ENCODE results near the gene ZNF324B. TPM values are rescaled to one million over a fixed set of nuclear protein-coding genes. Genes with fewer than 3 reads are reported as not detected.
A peak's percentile ranks its signal among the peaks of the same experiment; 100 is the strongest.
"Not testable (repeated sequence)": the region's sequence is repeated elsewhere in the genome, so short reads cannot be mapped to it uniquely, and the experiment has no call there.

Gene ZNF324B
- total RNA-seq (2021; fragmentation: NEBNext Ultra II Directional; extraction: Animal tissue kit (Norgen Biotek cat#: 25700)), result 1 to 10 TPM; 3.8 to 5.9 (median 4.7) TPM
- long read RNA-seq, partial matches to known transcripts, result 0 of 3 reads
- long read RNA-seq, other reads (novel, unspliced or antisense), result 0 of 3 reads

DNA sequence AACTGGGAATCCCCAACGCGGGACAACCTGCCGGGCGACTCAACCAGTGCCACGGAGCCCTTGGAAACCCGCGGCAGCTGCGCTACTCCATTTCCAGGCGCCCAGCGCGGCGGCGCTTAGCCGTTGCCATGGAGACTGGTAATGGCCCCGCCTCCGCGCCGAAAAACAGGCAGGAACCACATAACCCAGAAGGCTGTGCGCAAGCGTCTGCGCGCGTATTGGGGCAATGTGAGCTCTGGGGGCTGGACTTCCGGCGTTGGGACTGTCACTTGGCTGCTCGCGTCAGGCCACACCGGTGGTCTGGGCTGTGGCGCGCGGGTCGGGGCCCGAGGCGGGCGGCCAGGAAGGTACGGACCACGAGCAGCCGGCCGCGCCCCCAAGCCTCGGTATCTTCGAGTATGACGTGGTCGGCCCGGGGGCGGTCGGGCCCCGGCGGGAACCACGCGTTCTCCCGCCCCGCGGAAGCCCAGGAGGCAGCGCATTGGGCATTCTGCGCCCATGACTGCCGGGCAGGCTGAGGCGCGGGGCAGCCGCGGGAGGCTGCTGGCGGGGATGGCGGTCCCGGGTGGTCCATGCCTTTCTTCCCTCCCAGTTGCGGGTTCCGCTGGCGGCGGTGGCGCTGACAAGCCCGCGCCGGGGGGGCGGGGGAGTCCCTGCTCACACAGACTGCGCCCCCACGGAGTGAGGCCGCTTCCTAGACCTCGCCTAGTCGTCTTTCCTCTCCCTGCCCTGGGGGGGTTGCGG is at the start of gene ZNF324B:
Gene ZNF324B, plus strand, starts transcription at position 265 of the 744 bp plus-strand sequence. CDS start 2,080 bp downstream, outside the sequence.
- TF ChIP-seq, protein P1, sequence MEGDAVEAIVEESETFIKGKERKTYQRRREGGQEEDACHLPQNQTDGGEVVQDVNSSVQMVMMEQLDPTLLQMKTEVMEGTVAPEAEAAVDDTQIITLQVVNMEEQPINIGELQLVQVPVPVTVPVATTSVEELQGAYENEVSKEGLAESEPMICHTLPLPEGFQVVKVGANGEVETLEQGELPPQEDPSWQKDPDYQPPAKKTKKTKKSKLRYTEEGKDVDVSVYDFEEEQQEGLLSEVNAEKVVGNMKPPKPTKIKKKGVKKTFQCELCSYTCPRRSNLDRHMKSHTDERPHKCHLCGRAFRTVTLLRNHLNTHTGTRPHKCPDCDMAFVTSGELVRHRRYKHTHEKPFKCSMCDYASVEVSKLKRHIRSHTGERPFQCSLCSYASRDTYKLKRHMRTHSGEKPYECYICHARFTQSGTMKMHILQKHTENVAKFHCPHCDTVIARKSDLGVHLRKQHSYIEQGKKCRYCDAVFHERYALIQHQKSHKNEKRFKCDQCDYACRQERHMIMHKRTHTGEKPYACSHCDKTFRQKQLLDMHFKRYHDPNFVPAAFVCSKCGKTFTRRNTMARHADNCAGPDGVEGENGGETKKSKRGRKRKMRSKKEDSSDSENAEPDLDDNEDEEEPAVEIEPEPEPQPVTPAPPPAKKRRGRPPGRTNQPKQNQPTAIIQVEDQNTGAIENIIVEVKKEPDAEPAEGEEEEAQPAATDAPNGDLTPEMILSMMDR (IDR thresholded peaks at IDR 0.05), result no peak; the same call in 1 of the 2 replicates
- H3K36me3 Mint-ChIP-seq (ENCODE audit: low read depth), result peaks cover 28% of the 10 kb centered on the region
- peak within 1 kb of the TSS; percentile 88 for H3K4me3 Mint-ChIP-seq
- peak; percentile 92 for DNase-seq
- H3K27ac Mint-ChIP-seq, result peak within 1 kb of the TSS; percentile 48
- peaks cover 7% of the 10 kb centered on the region for H3K27me3 Mint-ChIP-seq (ENCODE audit: insufficient read depth)
- peaks cover 25% of the 10 kb centered on the region for H3K4me1 Mint-ChIP-seq (ENCODE audit: low read depth)
- peaks cover 27% of the 10 kb centered on the region for H3K9me3 Mint-ChIP-seq

DNA sequence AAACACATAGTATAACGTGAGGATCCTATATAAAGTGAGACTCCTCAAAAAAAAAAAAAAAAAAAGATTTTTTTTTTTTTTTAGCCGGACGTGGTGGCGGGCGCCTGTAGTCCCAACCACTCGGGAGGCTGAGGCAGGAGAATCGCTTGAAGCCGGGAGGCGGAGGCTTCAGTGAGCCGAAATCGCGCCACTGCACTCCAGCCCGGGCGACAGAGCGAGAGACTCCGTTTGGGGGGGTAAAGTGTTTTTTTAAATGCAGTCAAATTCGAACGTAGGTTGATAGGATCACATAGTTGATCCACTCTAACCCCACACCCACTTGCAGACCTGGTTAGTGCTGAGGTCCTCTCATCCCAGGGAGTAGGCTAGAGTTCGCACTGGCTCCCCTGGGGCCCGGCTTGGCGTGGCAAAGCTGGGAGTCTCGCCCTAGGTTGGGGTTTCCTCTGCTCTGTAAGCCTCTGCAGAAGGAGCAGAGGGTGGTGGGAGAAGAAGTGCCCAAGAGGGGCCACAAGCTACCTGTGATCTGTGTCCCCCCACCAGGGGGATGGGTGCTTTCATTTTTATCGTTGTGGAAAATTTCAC is 49.5 kb upstream of the ZNF324B start:
- Mint-ChIP-seq H3K36me3 (ENCODE audit: low read depth) (peaks cover 7% of the 10 kb centered on the region), H3K4me1 (ENCODE audit: low read depth) (peaks cover 18% of the 10 kb centered on the region), H3K9me3 (no peaks in the 10 kb centered on the region), H3K27ac (peak overlapping the region; percentile 89; the same call in 1 of the 2 replicates), H3K4me3 (peak overlapping the region; percentile 91), H3K27me3 (ENCODE audit: insufficient read depth) (peaks cover 4% of the 10 kb centered on the region)
- DNase-seq, result no peak
- TF ChIP-seq, protein P1 (IDR thresholded peaks at IDR 0.05), result 0 out of 2 replicates have a peak, but pooled peaks have one; percentile 21

DNA sequence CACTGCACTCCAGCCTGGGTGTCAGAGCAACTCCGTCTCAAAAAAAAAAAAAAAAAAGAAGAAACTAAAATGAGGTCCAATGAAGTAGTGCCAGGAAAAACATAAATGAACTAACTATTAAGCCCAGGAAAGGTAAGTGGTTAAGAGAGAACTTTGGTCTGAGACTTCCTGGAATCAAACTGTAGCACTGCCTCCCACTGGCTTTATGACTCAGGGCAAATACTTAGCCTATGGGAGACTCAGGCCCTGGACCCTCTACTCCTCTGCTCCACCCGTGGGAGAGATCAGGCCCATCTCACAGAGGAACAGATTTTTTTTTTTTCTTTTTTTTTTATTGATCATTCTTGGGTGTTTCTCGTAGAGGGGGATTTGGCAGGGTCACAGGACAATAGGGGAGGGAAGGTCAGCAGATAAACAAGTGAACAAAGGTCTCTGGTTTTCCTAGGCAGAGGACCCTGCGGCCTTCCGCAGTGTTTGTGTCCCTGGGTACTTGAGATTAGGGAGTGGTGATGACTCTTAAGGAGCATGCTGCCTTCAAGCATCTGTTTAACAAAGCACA is 47.4 kb upstream of the ZNF324B start:
- not testable (repeated sequence) for H3K9me3 Mint-ChIP-seq; DNase-seq; H3K27ac Mint-ChIP-seq; H3K27me3 Mint-ChIP-seq (ENCODE audit: insufficient read depth); H3K4me3 Mint-ChIP-seq
- H3K4me1 Mint-ChIP-seq (ENCODE audit: low read depth), result peaks cover 29% of the 10 kb centered on the region
- peaks cover 11% of the 10 kb centered on the region for H3K36me3 Mint-ChIP-seq (ENCODE audit: low read depth)

DNA sequence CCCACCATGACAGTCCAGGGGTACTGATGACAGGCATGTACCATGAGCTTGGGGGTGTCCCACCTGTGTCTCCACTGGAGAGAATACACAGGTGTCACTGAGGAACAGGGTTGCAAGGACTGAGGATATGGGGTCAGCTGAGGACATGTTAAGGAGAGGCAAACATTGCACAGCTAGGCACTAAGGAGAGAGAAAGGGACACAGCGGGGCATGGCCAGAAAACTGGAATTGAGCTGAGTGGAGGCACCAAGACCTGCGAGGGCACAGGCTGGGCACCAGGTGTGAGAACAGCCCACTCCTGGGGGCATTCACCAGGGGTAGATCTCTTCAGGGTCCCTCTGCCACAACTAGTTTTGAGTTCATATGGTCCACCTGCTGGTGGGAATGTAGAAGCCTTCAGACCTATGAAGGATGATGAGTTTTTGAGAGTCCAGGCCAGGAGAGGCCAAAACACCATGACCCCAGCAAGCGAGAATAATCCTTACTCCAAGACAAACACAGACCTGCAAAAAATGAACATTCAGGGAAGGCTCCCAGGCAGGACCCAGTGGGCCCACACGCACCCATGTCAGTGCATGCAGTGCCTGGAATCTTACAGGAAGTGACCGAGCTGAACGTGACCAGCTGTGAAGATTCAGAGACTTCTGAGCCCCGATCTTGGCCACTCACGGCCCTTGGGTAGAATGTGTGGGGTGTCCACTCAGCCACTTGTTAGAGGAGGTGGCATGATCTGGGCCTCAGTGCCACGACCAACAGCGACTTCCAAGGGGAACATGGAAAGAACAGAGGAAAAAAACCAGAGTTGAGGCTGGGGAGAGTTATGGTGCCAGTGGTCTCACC is 44.4 kb upstream of the ZNF324B start:
- peaks cover 11% of the 10 kb centered on the region for H3K36me3 Mint-ChIP-seq (ENCODE audit: low read depth)
- peaks cover 5% of the 10 kb centered on the region; the same call in 1 of the 2 replicates for H3K27me3 Mint-ChIP-seq (ENCODE audit: insufficient read depth)
- H3K4me3 Mint-ChIP-seq, result peak overlapping the region; percentile 92
- peak overlapping the region; percentile 90 for H3K27ac Mint-ChIP-seq
- no peaks in the 10 kb centered on the region; the same call in 1 of the 2 replicates for H3K9me3 Mint-ChIP-seq
- DNase-seq, result no peak
- H3K4me1 Mint-ChIP-seq (ENCODE audit: low read depth), result peaks cover 28% of the 10 kb centered on the region
- TF ChIP-seq, protein P1 (IDR thresholded peaks at IDR 0.05), result peak; percentile 75

DNA sequence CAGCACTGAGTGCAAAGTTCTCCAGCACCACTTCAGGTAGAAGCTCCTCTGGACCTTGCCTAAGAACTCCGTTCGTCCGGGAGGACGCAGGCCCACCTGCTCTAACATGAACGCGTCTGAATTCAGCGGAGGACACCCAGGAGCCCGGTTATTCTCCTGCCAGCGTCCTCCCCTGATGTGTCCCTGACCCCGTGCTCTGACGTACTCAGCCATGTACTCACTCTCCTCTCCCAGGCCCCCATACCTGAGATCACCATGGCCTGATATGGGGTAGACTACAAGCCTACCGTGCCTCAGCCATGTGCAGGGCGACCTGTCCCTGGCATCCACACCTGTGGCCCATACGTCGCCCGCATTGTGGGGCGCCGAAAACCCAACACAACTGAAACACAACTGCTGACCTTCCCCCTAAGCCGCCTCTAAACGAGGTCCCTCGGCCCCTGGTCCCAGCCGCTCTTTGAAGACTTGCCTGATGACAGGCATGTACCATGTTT is 43.7 kb upstream of the ZNF324B start:
- peaks cover 5% of the 10 kb centered on the region; the same call in 1 of the 2 replicates for H3K27me3 Mint-ChIP-seq (ENCODE audit: insufficient read depth)
- peaks cover 15% of the 10 kb centered on the region for H3K36me3 Mint-ChIP-seq (ENCODE audit: low read depth)
- TF ChIP-seq, protein P1 (IDR thresholded peaks at IDR 0.05), result no peak
- no peaks in the 10 kb centered on the region; the same call in 1 of the 2 replicates for H3K9me3 Mint-ChIP-seq
- H3K27ac Mint-ChIP-seq, result peak overlapping the region; percentile 90
- peaks cover 28% of the 10 kb centered on the region for H3K4me1 Mint-ChIP-seq (ENCODE audit: low read depth)
- peak overlapping the region; percentile 92 for H3K4me3 Mint-ChIP-seq
- no peak for DNase-seq

Measured in HFFc6 (cell line).